ENCODE results near the gene MRGPRX3. TPM values are rescaled to one million over a fixed set of nuclear protein-coding genes. Genes with fewer than 3 reads are reported as not detected.

The MRGPRX3 gene
- total and polyA plus RNA-seq, 2 of the 13 experiments (the other 11 are each of a cell fraction or from before 2014, with no cell fraction given) = 0.53 TPM; not detected in 1

- TF ChIP-seq, protein P1, sequence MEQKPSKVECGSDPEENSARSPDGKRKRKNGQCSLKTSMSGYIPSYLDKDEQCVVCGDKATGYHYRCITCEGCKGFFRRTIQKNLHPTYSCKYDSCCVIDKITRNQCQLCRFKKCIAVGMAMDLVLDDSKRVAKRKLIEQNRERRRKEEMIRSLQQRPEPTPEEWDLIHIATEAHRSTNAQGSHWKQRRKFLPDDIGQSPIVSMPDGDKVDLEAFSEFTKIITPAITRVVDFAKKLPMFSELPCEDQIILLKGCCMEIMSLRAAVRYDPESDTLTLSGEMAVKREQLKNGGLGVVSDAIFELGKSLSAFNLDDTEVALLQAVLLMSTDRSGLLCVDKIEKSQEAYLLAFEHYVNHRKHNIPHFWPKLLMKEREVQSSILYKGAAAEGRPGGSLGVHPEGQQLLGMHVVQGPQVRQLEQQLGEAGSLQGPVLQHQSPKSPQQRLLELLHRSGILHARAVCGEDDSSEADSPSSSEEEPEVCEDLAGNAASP (CRISPR knock-in tag; IDR thresholded peaks at IDR 0.05; ENCODE audit: borderline replicate concordance) = 0 out of 2 replicates have a peak, but pooled peaks have one; percentile 33
- TF ChIP-seq KDM2A (CRISPR knock-in tag; IDR thresholded peaks at IDR 0.05; ENCODE audit: borderline replicate concordance, low read depth) = 0 out of 2 replicates have a peak, but pooled peaks have one; percentile 26
- no peak for TF ChIP-seq ZNF121 (CRISPR knock-in tag; IDR thresholded peaks at IDR 0.05)
- 0 out of 2 replicates have a peak, but pooled peaks have one; percentile 41 for TF ChIP-seq PPARG (CRISPR knock-in tag; conservative IDR thresholded peaks at IDR 0.05)
Observed at GRCh38 chr11:18171377-18172000, 39.1 kb downstream of the MRGPRX3 start (continued).

DNA sequence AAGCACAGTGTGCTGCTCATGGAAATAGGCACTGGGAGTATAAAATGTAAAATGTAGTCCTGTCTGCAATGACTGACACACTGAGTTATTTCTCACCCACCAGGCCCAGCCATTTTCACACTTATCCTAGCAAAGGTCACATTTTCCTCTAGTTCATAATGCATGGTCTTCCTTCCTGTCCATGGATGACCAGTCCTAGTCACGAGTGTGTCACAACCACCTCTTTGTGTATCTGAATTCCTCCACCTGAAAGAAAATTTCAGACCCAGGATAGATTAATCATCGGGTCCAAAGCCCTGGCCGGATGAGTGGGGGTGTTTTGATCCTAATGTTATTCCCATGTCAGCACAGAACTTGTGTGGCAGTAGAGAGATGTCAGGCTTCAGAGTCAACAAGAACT, 40.3 kb downstream of the MRGPRX3 start, which contains the start of gene MRGPRX4:
Gene MRGPRX4 (plus strand): TSS at position 172 of the 400 bp plus-strand sequence. CDS start 420 bp downstream, outside the sequence.
- TF ChIP-seq TSC22D2 (CRISPR knock-in tag; IDR thresholded peaks at IDR 0.05; ENCODE audit: borderline replicate concordance) (no peak), ZBTB43 (CRISPR knock-in tag; conservative IDR thresholded peaks at IDR 0.05) (0 out of 2 replicates have a peak, but pooled peaks have one; percentile 35), ZNF235 (CRISPR knock-in tag; IDR thresholded peaks at IDR 0.05; ENCODE audit: borderline replicate concordance) (no peak), ETV5 (CRISPR knock-in tag; IDR thresholded peaks at IDR 0.05; ENCODE audit: borderline replicate concordance) (peak; percentile 29; the same call in 1 of the 2 replicates), CHD4 (IDR thresholded peaks at IDR 0.05; ENCODE audit: borderline replicate concordance, low read length) (no peak), AKAP8 (CRISPR knock-in tag; IDR thresholded peaks at IDR 0.05) (no peak), SIX4 (CRISPR knock-in tag; IDR thresholded peaks at IDR 0.05) (no peak), TRIM24 (CRISPR knock-in tag; IDR thresholded peaks at IDR 0.05) (no peak)
- TF ChIP-seq, protein P2, sequence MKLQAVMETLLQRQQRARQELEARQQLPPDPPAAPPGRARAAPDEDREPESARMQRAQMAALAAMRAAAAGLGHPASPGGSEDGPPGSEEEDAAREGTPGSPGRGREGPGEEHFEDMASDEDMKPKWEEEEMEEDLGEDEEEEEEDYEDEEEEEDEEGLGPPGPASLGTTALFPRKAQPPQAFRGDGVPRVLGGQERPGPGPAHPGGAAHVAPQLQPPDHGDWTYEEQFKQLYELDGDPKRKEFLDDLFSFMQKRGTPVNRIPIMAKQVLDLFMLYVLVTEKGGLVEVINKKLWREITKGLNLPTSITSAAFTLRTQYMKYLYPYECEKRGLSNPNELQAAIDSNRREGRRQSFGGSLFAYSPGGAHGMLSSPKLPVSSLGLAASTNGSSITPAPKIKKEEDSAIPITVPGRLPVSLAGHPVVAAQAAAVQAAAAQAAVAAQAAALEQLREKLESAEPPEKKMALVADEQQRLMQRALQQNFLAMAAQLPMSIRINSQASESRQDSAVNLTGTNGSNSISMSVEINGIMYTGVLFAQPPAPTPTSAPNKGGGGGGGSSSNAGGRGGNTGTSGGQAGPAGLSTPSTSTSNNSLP (IDR thresholded peaks at IDR 0.05; ENCODE audit: low read depth, low read length) = 0 out of 2 replicates have a peak, but pooled peaks have one; percentile 10
- Histone ChIP-seq H3K27me3 (ENCODE audit: control insufficient read depth in 1 of 2, insufficient read depth in 2 of 2, low read length in 2 of 2) (peaks cover 0 to 3% of the 10 kb centered on the region in 2 experiments; a peak in 2 of 5 replicates), H3K4me2 (ENCODE audit: low read depth, low read length) (no peak within 1 kb of the TSS), H3K4me1 (ENCODE audit: insufficient read depth, low read length) (peaks cover 17% of the 10 kb centered on the region; the same call in 1 of the 2 replicates), H4K20me1 (ENCODE audit: insufficient read depth, low read length) (no peaks in the 10 kb centered on the region), H2AFZ (ENCODE audit: low read length) (no peak within 1 kb of the TSS), H3K9me3 (ENCODE audit: low read length) (no peaks in the 10 kb centered on the region), H3K79me2 (ENCODE audit: insufficient read depth, low read length) (no peaks in the 10 kb centered on the region), H3K9ac (ENCODE audit: insufficient read depth, low read depth, low read length) (no peak within 1 kb of the TSS), H3K36me3 (replicated peaks in 1 of 2; ENCODE audit: control insufficient read depth in 1 of 2, insufficient read depth in 2 of 2, low read length in 2 of 2) (no peaks in the 10 kb centered on the region), H3K4me3 (replicated peaks in 1 of 3; ENCODE audit: insufficient read depth in 1 of 3, low read depth in 2 of 3, low read length in 3 of 3) (no peak within 1 kb of the TSS), H3K27ac (ENCODE audit: extremely low read length, insufficient read depth, low read length) (no peak within 1 kb of the TSS)
- ChIA-PET POLR2A (no interaction called here), CTCF (ENCODE audit: low intra/inter-chr PET ratio, low total read pairs) (no interaction called here)
- intact Hi-C loops (cut with micrococcal nuclease; ENCODE audit: unreplicated experiment) = loop anchor here (5.0 to 10.0 kb wide), 2 partner anchors 122 to 150 kb away; partner anchors contain the start of genes GTF2H1 and HPS5
- no TSS peak for BruUV-seq (replicated peaks)
- WGBS (ENCODE audit: low lambda C conversion rate) = 18% methylated on average over 3 of the region's 3 CpGs
- in situ Hi-C loops (cut with HindIII; ENCODE audit: extremely low pct_ligation_motif_present, low pct_unique_long_range_greater_than_20kb) = no loop called here
- FAIRE-seq (no peak), DNase-seq (ENCODE audit: low spot score) (peak; percentile 47), ATAC-seq (no peak)

All from HepG2 (cell line).